Measurements from ENCODE around the gene JAKMIP1. TPM values are rescaled to one million over a fixed set of nuclear protein-coding genes. Genes with fewer than 3 reads are reported as not detected.

Gene JAKMIP1
- polyA plus RNA-seq, 1 donor from 2014 or later = 15.3 TPM

GRCh38 chr4:6162885-6163284 is 37.5 kb downstream of the JAKMIP1 start:
- no peaks in the 10 kb centered on the region for H3K36me3 ChIP-seq (ENCODE audit: insufficient read depth, low read length)
- H3K27ac ChIP-seq (ENCODE audit: low read length) = no peak overlapping the region
- no peaks in the 10 kb centered on the region for H4K20me1 ChIP-seq (ENCODE audit: insufficient read depth)
- no peak overlapping the region for H3K4me3 ChIP-seq (ENCODE audit: low read length)
- H3K79me2 ChIP-seq (replicated peaks; ENCODE audit: insufficient read depth, low read length) = no peaks in the 10 kb centered on the region
- H2AFZ ChIP-seq (ENCODE audit: low read depth, low read length) = no peak overlapping the region
- H3K9me2 ChIP-seq (ENCODE audit: insufficient read depth, low read length) = no peaks in the 10 kb centered on the region
- H3F3A ChIP-seq (ENCODE audit: insufficient read depth, low read length, poor library complexity, severe bottlenecking) = no peaks in the 10 kb centered on the region
- no peaks in the 10 kb centered on the region for H3K27me3 ChIP-seq (ENCODE audit: insufficient read depth, low read depth, low read length)
- TF ChIP-seq POLR2AphosphoS5 (IDR thresholded peaks at IDR 0.05) (no peak), CTCF (IDR thresholded peaks at IDR 0.05; ENCODE audit: poor library complexity, severe bottlenecking) (no peak), SMC3 (conservative IDR thresholded peaks at IDR 0.05; ENCODE audit: poor library complexity) (no peak), EZH2 (IDR thresholded peaks at IDR 0.05; ENCODE audit: borderline replicate concordance, insufficient read depth, low read length, poor library complexity, severe bottlenecking) (no peak), MXI1 (conservative IDR thresholded peaks at IDR 0.05; ENCODE audit: poor library complexity, severe bottlenecking) (no peak), TAF1 (IDR thresholded peaks at IDR 0.05; ENCODE audit: low read depth) (no peak)
- TF ChIP-seq, protein P1, sequence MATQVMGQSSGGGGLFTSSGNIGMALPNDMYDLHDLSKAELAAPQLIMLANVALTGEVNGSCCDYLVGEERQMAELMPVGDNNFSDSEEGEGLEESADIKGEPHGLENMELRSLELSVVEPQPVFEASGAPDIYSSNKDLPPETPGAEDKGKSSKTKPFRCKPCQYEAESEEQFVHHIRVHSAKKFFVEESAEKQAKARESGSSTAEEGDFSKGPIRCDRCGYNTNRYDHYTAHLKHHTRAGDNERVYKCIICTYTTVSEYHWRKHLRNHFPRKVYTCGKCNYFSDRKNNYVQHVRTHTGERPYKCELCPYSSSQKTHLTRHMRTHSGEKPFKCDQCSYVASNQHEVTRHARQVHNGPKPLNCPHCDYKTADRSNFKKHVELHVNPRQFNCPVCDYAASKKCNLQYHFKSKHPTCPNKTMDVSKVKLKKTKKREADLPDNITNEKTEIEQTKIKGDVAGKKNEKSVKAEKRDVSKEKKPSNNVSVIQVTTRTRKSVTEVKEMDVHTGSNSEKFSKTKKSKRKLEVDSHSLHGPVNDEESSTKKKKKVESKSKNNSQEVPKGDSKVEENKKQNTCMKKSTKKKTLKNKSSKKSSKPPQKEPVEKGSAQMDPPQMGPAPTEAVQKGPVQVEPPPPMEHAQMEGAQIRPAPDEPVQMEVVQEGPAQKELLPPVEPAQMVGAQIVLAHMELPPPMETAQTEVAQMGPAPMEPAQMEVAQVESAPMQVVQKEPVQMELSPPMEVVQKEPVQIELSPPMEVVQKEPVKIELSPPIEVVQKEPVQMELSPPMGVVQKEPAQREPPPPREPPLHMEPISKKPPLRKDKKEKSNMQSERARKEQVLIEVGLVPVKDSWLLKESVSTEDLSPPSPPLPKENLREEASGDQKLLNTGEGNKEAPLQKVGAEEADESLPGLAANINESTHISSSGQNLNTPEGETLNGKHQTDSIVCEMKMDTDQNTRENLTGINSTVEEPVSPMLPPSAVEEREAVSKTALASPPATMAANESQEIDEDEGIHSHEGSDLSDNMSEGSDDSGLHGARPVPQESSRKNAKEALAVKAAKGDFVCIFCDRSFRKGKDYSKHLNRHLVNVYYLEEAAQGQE (IDR thresholded peaks at IDR 0.05; ENCODE audit: borderline replicate concordance) = no peak
- no peak overlapping the region for H3K9ac ChIP-seq (ENCODE audit: low read length)
- no peak overlapping the region for H3K4me2 ChIP-seq (ENCODE audit: low read length)
- peaks cover 11% of the 10 kb centered on the region for H3K9me3 ChIP-seq (ENCODE audit: low read length)

GRCh38 chr4:6161921-6162464 is 38.4 kb downstream of the JAKMIP1 start:
- Histone ChIP-seq H3K27me3 (ENCODE audit: insufficient read depth, low read depth, low read length) (no peaks in the 10 kb centered on the region), H3K4me2 (ENCODE audit: low read length) (no peak overlapping the region), H3K27ac (ENCODE audit: low read length) (no peak overlapping the region), H3K4me3 (ENCODE audit: low read length) (no peak overlapping the region), H3K9me3 (ENCODE audit: low read length) (peaks cover 11% of the 10 kb centered on the region), H2AFZ (ENCODE audit: low read depth, low read length) (no peak overlapping the region), H3K9me2 (ENCODE audit: insufficient read depth, low read length) (no peaks in the 10 kb centered on the region), H3K9ac (ENCODE audit: low read length) (no peak overlapping the region), H4K20me1 (ENCODE audit: insufficient read depth) (no peaks in the 10 kb centered on the region), H3K36me3 (ENCODE audit: insufficient read depth, low read length) (no peaks in the 10 kb centered on the region), H3K79me2 (replicated peaks; ENCODE audit: insufficient read depth, low read length) (no peaks in the 10 kb centered on the region), H3F3A (ENCODE audit: insufficient read depth, low read length, poor library complexity, severe bottlenecking) (no peaks in the 10 kb centered on the region)
- TF ChIP-seq, protein P1 (IDR thresholded peaks at IDR 0.05; ENCODE audit: borderline replicate concordance) = no peak
- TF ChIP-seq RAD21 (conservative IDR thresholded peaks at IDR 0.05) = no peak

Data from neural cell (in vitro differentiated cells).